HG03432 (cell line): ENCODE results near the gene RUNX2.
A peak's percentile ranks its signal among the peaks of the same experiment; 100 is the strongest.
"Not testable (repeated sequence)": the region's sequence is repeated elsewhere in the genome, so short reads cannot be mapped to it uniquely, and the experiment has no call there.

Experiments used
- ATAC-seq: cut with Tn5 transposase; IDR thresholded peaks from one replicate; pipeline ENCODE4 v1.9.1; 2021; ENCODE audit warnings: mild to moderate bottlenecking, moderate library complexity; ENCODE audit not compliant: unreplicated experiment

RUNX2 gene

DNA sequence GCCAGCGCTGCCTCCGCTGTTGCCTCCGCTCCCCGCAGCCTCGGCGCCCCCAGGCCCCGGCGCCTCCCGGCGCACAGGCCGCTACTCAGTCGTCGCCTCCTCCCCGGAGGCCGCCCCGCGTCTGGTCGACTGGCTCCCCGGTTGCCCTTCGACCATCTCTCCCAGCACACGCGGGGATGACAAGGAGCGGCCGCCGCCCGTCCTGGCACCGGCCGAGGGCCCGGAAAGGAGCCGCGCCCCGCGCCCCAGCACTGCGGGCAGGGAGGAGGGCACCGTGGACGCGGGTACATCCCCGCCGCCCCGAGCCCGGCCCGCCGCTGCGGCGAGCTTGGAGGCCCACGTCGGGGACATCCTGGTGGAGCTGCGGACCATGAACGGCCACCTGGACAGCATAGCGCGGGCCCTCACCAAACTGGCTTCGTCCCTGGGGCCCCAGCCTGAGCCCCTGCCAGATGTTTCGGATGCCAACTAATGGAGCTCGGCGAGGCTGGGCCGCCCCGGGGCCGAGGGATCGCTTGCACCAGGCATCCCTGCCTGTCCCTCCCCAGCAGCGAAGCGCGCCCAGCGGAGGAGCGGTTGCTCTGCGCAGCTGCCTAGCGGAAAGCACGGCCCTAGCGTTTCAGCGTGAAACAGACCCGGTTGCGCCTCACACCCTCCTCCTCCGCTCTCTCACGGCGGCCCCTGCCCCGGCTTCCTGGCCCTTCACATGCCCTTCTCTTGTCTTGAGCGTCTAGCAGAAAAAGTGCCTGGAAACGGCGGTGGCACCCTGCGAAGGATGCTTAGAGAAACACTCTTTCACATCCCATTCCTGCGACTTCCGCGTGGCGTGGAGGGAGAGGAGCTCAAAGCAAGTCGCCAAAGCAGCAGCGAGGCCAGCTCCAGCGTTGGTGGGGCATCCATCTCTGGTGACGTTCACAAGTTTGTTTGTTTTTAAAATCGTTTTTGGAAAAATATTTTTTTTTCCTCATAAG lies 335.4 kb downstream of the RUNX2 start:
- ATAC-seq, result no peak

DNA sequence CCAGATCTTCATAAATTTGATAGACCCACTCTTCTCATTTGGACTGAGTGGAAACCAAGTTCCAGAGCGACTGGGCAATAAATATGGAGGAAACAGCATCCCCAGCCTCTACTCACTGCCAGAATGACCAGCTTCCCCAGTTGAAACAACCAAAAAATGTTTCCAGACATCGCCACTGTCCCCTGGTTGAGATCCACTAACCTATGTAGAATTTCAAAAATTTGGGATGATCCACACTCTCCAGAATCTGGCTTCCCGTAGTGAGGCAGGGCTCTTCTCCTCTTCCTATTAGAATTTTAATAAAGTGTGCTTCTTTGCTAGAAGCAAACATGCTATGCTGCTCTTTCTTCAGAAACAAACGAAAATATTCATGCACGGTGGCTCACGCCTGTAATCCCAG lies 336.6 kb downstream of the RUNX2 start:
- ATAC-seq, result no peak

- ATAC-seq, result no peak
Observed at GRCh38 chr6:45665859-45666258, 337.7 kb downstream of the RUNX2 start.

DNA sequence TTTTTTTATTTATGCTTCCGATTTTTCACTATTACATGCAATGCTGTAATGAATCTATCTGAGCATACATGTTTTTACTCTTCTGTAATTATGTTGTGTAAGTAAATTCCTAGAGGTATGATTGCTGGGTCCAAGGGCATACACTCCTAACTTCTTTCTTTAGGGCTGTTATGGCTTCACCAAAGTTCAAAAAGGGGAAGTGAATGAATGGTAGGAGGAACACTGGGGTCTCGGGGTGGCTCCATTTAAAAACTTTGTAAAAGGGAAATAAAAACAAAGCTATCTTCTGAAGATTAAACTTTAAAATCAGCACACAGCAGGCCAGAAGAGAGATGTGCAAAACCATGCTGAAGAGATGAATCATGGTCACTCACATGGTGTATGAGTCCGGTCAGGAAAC lies 338.7 kb downstream of the RUNX2 start:
- no peak for ATAC-seq

DNA sequence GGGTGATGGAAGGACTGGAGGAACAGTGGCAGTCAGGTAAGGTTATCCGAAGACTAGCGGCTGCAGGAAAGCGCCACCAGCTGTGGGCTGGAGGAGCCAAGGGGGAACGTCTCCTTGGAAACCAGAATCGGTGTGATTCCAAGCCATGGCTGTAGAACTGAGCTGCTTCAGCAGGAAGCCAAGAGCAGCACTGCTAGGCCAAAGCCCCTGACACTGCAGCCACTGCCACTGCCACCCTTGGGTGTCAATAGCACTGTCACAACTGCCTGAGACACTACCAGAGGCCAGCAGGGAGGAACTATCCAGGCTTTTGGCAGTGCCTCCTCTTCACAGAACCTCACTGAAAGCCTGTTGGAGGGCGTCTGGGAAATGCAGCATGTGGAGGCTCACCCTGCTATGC lies 339.2 kb downstream of the RUNX2 start:
- no peak for ATAC-seq

DNA sequence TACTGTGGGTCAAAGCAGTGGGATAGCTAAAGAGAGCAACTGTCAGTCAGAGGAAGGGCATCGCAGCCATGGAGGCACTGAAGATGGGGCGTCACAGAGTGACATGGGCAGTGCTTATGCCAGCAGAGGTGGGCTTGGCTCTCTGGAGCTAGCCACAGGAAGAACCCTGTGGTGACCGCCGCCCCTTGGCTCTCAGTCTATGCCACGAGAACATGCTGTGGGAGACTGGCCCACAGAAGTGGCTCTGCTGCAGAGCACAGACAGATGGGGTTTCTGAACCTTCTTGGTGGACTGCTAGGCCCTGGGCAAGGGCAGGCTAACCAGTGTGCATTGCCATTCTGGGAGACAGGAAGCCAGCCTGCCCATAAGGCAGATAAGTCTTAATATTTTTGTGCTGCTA lies 339.6 kb downstream of the RUNX2 start:
- ATAC-seq, result no peak

GRCh38 chr6:45668705-45669104 lies 340.6 kb downstream of the RUNX2 start:
- ATAC-seq, result no peak

GRCh38 chr6:45673167-45673566 lies 345.0 kb downstream of the RUNX2 start:
- not testable (repeated sequence) for ATAC-seq

DNA sequence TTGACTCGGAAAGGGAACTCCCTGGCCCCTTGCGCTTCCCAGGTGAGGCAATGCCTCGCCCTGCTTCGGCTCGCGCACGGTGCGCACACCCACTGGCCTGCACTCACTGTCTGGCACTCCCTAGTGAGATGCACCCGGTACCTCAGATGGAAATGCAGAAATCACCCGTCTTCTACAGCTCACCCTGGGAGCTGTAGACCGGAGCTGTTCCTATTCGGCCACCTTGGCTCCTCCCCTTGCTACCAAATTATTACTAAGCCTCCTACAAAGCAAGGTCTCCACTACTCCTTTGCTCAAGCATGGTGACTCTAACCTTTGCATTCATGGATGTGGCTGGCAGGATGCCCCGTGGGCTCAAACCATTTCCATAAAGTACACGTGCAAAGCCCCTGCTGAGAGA lies 347.0 kb downstream of the RUNX2 start:
- not testable (repeated sequence) for ATAC-seq

DNA sequence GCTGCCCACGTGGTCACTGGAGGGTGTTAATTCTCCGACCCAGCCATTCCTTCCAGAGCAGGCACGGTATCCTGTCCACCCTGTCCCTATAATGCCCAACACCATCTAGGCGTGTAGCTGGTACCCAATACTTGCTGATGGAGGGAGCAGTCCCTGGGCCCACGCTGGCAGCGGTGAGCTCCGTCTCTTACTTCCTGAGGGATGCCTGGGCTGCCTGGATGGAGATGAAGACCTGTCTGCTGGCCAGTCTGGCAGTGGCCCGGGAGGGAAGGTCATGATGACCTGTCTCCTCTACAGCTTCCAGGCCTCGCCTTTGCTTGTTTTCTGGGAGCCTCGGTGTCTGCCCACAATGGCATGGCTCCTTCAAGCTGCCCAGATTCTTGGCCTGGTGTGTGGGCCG lies 347.5 kb downstream of the RUNX2 start:
- no peak for ATAC-seq

DNA sequence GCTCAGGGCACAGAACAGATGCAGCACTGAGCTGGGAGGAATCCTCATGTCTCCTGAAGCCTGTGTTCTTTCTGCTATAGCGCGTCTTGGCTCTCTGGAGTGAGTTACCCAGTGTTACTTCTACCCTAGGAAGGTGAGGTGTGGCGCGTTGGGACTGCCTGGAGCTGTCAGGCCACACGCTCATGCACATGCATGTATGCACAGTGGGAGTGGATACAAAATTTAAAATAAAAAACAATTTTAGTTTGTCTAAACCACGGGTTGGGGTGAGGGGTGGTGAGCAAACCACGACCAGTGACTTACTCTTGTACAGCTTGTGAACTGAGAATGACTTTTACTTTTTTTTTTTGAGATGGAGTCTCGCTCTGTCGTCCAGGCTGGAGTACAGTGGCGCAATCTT lies 348.2 kb downstream of the RUNX2 start:
- ATAC-seq, result no peak

GRCh38 chr6:45677381-45678284 lies 349.5 kb downstream of the RUNX2 start:
- ATAC-seq, result peak; percentile 55

DNA sequence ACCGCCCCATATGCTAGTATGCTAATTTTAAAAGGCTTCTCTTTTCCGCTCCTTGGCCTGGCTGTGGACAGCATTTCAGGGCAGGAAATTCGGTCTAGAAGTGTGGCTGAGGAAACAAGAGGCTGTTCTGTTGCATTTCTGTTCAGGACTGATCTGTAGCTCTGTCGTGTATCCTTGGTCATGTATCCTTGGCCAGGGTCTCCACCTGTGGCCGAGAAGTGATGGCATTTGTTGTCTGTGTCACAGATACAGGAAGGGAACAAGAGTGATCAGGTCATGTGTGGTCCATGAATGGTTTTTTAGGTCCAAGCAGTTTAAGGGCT lies 350.1 kb downstream of the RUNX2 start:
- ATAC-seq, result no peak

GRCh38 chr6:45679163-45679562 lies 351.0 kb downstream of the RUNX2 start:
- ATAC-seq, result no peak

- no peak for ATAC-seq
Observed at GRCh38 chr6:45679631-45680030, 351.5 kb downstream of the RUNX2 start.

DNA sequence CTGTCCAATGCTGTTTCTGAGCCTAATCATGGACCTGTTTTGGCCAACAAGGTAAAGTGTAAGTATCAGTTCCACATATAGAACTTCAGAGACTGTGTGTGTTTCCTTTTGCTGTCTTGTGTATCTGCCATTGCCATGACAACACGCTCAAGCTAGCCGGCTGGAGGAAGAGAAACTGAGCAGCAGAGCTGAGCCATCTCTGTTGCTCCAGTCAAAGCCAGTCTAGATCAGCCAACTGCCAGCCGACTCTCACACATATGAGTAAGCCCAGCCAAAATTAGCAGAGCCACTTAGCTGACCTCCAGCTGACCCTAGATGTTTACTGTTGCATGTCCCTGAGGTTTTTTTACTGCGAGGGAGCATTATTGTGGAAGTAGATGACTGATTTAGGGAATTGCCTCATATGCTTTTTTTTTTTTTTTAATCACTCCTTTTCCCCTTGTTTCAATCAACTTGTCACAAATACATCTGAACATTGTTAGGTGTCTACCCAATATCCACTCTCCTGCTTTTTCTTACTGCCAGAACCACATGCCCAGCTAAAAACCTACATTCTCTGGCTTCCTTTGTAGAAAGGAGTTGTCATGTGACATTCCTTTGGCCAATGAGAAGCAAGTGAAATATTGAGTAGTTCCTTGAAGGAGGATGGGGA lies 353.9 kb downstream of the RUNX2 start:
- peak; percentile 94 for ATAC-seq

- no peak for ATAC-seq
Observed at GRCh38 chr6:45684476-45684875, 356.3 kb downstream of the RUNX2 start.

DNA sequence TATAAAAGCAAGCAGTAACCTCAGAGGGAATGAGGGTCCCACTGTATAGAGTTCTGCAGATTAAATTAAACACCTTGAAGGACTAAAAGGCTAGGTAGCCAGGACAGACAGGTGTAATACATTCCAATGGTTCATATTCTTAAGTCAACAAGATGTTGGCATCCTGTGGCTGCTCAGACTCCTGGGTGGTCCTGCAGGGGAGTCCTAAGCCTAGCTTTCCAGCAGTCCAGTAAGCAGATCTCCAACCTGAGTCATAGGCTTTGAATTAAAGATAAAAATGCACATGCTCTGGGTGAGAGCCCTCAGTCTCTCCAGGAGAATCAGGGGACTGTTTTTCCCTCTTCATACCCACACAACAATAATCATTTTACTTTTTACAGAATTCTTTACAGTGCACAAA lies 356.9 kb downstream of the RUNX2 start:
- ATAC-seq, result no peak

- ATAC-seq, result no peak
Observed at GRCh38 chr6:45686841-45687569, 358.9 kb downstream of the RUNX2 start.

DNA sequence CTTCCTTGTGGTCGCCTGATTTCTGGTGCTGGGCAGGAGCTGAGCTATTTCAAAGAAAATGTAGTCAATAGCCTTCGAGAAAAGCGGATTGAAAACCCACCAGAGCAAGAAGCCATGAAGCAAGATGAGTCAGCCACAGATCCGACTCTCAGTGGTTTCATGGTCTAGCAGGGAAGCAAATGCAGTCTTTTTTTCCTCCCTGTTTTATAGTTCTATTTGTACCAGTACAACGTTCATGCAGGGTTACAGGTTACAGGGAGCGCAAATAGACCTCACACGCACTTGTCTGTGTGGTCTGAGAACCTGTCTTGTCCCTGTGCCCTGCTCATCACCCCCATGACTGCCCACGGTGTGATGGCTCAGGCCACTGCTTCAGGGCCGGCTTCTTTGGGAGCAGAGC lies 359.4 kb downstream of the RUNX2 start:
- ATAC-seq, result peak; percentile 92

DNA sequence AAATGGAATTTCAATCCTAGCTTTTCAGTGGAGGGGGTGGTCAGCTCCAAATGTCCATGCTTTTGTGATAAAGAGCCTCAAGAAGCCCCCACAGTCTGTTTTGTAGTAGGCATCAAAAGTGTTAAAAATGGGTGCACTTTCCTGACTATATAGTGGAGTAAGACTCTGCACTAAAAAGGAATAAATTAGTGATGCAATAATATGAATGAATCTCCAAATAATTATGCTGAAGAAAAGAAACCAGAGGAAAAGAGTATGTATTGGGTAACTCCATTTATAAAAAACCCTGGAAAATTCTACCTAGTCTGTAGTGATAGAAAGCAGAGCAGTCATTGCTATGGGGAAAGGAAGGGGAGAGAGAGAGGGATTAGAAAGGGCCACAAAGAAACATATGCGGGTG lies 360.1 kb downstream of the RUNX2 start:
- ATAC-seq, result no peak
